SK-N-SH treated with all-trans-retinoic acid at 6 μM for 48 hours (cell line): ENCODE data around the gene SEMA4A.
A peak's percentile ranks its signal among the peaks of the same experiment; 100 is the strongest.
"Not testable (repeated sequence)": the region's sequence is repeated elsewhere in the genome, so short reads cannot be mapped to it uniquely, and the experiment has no call there.

ENCODE experiments used
- ATAC-seq: fragments of 200-7000 bp; cut with Tn5 transposase; 3 replicates; pipeline ENCODE4 v1.9.1; 2020; ENCODE audit warnings: mild to moderate bottlenecking, moderate library complexity
- ARNTL ChIP-seq: fragments of 450-650 bp; formaldehyde crosslinking; IDR thresholded peaks from 2 replicates; pipeline ENCODE4 v1.5.0; 2020; ENCODE audit warnings: low read depth, mild to moderate bottlenecking, moderate library complexity, borderline replicate concordance
- BACH2 ChIP-seq: fragments of 250-450 bp; sonication (Bioruptor Pico); IDR thresholded peaks from 2 replicates; pipeline ENCODE4 v1.9.0; 2021; ENCODE audit warnings: mild to moderate bottlenecking, borderline replicate concordance
- CREB5 ChIP-seq: fragments of 250-450 bp; sonication (Bioruptor Pico); IDR thresholded peaks from 2 replicates; pipeline ENCODE4 v1.5.1; 2020; ENCODE audit warnings: low read depth, mild to moderate bottlenecking, moderate library complexity
- CSDC2 ChIP-seq: fragments of 250-450 bp; sonication (Bioruptor Pico); IDR thresholded peaks from 2 replicates; pipeline ENCODE4 v1.5.0; 2020; ENCODE audit warnings: mild to moderate bottlenecking, moderate library complexity
- ESRRG ChIP-seq: fragments of 250-450 bp; sonication (Bioruptor Pico); IDR thresholded peaks from 2 replicates; pipeline ENCODE4 v1.6.1; 2021; ENCODE audit warnings: mild to moderate bottlenecking
- GLIS3 ChIP-seq: fragments of 250-450 bp; sonication (Bioruptor Pico); IDR thresholded peaks from 2 replicates; pipeline ENCODE4 v1.5.0; 2020; ENCODE audit warnings: mild to moderate bottlenecking, moderate library complexity
- ISL1 ChIP-seq: fragments of 250-450 bp; sonication (Bioruptor Pico); IDR thresholded peaks from 2 replicates; pipeline ENCODE4 v2.1.2; 2022; ENCODE audit warnings: mild to moderate bottlenecking, moderate library complexity
- OSR1 ChIP-seq: fragments of 250-450 bp; sonication (Bioruptor Pico); IDR thresholded peaks from 2 replicates; pipeline ENCODE4 v1.8.0; 2022; ENCODE audit warnings: moderate library complexity, mild to moderate bottlenecking, inconsistent platforms
- PATZ1 ChIP-seq: fragments of 250-450 bp; sonication (Bioruptor Pico); IDR thresholded peaks from 2 replicates; pipeline ENCODE4 v1.8.0; 2020; ENCODE audit warnings: mild to moderate bottlenecking, moderate library complexity, borderline replicate concordance
- PPARA ChIP-seq: fragments of 250-450 bp; sonication (Bioruptor Pico); IDR thresholded peaks from 2 replicates; pipeline ENCODE4 v1.5.0; 2020; ENCODE audit warnings: mild to moderate bottlenecking, borderline replicate concordance
- RARB ChIP-seq: fragments of 250-450 bp; sonication (Bioruptor Pico); IDR thresholded peaks from 2 replicates; pipeline ENCODE4 v1.8.0; 2021; ENCODE audit warnings: mild to moderate bottlenecking, moderate library complexity
- TCF4 ChIP-seq: fragments of 250-450 bp; sonication (Bioruptor Pico); IDR thresholded peaks from 2 replicates; pipeline ENCODE4 v1.8.0; 2021; ENCODE audit warnings: mild to moderate bottlenecking, moderate library complexity, borderline replicate concordance
- TOX ChIP-seq: fragments of 250-450 bp; sonication (Bioruptor Pico); IDR thresholded peaks from 2 replicates; pipeline ENCODE4 v1.8.0; 2021; ENCODE audit warnings: mild to moderate bottlenecking, moderate library complexity, borderline replicate concordance
- ZC3H10 ChIP-seq: fragments of 250-450 bp; sonication (Bioruptor Pico); IDR thresholded peaks from 2 replicates; pipeline ENCODE4 v1.5.1; 2021; ENCODE audit warnings: mild to moderate bottlenecking, moderate library complexity
- ZFP3 ChIP-seq: fragments of 250-450 bp; sonication (Bioruptor Pico); IDR thresholded peaks from 2 replicates; pipeline ENCODE4 v1.5.0; 2020; ENCODE audit warnings: mild to moderate bottlenecking, moderate library complexity
- ZFP30 ChIP-seq: fragments of 450-650 bp; formaldehyde crosslinking; IDR thresholded peaks from 2 replicates; pipeline ENCODE4 v1.5.0; 2022; ENCODE audit warnings: mild to moderate bottlenecking, moderate library complexity
- ZNF565 ChIP-seq: fragments of 450-650 bp; formaldehyde crosslinking; conservative IDR thresholded peaks from 2 replicates; pipeline ENCODE4 v1.5.0; 2020; ENCODE audit warnings: low read depth, mild to moderate bottlenecking, moderate library complexity
- ZNF70 ChIP-seq: fragments of 450-650 bp; formaldehyde crosslinking; IDR thresholded peaks from 2 replicates; pipeline ENCODE4 v1.5.0; 2020; ENCODE audit warnings: mild to moderate bottlenecking, moderate library complexity
- ZNF8 ChIP-seq: fragments of 450-650 bp; formaldehyde crosslinking; IDR thresholded peaks from 2 replicates; pipeline ENCODE4 v1.5.0; 2020; ENCODE audit warnings: mild to moderate bottlenecking, moderate library complexity
- TF ChIP-seq, protein P1 (sequence below): fragments of 250-450 bp; sonication (Bioruptor Pico); IDR thresholded peaks from 2 replicates; pipeline ENCODE4 v1.8.0; 2021; ENCODE audit warnings: low read depth, mild to moderate bottlenecking, moderate library complexity, borderline replicate concordance
- TF ChIP-seq, protein P2 (sequence below): fragments of 250-450 bp; sonication (Bioruptor Pico); IDR thresholded peaks from 2 replicates; pipeline ENCODE4 v1.5.1; 2021; ENCODE audit warnings: mild to moderate bottlenecking, moderate library complexity
- TF ChIP-seq, protein P3 (sequence below): fragments of 250-450 bp; sonication (Bioruptor Pico); IDR thresholded peaks from 2 replicates; pipeline ENCODE4 v1.5.0; 2020; ENCODE audit warnings: mild to moderate bottlenecking, moderate library complexity

The SEMA4A gene

GRCh38 chr1:156120318-156120717, 33.1 kb upstream of the SEMA4A start:
- ATAC-seq, result no peak
- TF ChIP-seq PATZ1 (CRISPR knock-in tag), result no peak
- TF ChIP-seq ZNF70 (CRISPR knock-in tag), result no peak
- TF ChIP-seq RARB (CRISPR knock-in tag), result no peak
- TF ChIP-seq CREB5, result no peak
- no peak for TF ChIP-seq ZFP3 (CRISPR knock-in tag)
- TF ChIP-seq ZFP30 (CRISPR knock-in tag), result no peak
- TF ChIP-seq ZNF8 (CRISPR knock-in tag), result no peak
- TF ChIP-seq ARNTL (CRISPR knock-in tag), result no peak
- TF ChIP-seq TCF4 (CRISPR knock-in tag), result no peak
- TF ChIP-seq PPARA (CRISPR knock-in tag), result no peak
- no peak for TF ChIP-seq OSR1 (CRISPR knock-in tag)
- TF ChIP-seq, protein P1, sequence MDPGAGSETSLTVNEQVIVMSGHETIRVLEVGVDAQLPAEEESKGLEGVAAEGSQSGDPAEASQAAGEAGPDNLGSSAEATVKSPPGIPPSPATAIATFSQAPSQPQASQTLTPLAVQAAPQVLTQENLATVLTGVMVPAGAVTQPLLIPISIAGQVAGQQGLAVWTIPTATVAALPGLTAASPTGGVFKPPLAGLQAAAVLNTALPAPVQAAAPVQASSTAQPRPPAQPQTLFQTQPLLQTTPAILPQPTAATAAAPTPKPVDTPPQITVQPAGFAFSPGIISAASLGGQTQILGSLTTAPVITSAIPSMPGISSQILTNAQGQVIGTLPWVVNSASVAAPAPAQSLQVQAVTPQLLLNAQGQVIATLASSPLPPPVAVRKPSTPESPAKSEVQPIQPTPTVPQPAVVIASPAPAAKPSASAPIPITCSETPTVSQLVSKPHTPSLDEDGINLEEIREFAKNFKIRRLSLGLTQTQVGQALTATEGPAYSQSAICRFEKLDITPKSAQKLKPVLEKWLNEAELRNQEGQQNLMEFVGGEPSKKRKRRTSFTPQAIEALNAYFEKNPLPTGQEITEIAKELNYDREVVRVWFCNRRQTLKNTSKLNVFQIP, result no peak
- TF ChIP-seq, protein P2, sequence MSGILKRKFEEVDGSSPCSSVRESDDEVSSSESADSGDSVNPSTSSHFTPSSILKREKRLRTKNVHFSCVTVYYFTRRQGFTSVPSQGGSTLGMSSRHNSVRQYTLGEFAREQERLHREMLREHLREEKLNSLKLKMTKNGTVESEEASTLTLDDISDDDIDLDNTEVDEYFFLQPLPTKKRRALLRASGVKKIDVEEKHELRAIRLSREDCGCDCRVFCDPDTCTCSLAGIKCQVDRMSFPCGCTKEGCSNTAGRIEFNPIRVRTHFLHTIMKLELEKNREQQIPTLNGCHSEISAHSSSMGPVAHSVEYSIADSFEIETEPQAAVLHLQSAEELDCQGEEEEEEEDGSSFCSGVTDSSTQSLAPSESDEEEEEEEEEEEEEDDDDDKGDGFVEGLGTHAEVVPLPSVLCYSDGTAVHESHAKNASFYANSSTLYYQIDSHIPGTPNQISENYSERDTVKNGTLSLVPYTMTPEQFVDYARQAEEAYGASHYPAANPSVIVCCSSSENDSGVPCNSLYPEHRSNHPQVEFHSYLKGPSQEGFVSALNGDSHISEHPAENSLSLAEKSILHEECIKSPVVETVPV, result no peak
- no peak for TF ChIP-seq CSDC2
- TF ChIP-seq GLIS3, result no peak
- TF ChIP-seq ESRRG (CRISPR knock-in tag), result no peak
- TF ChIP-seq ZNF565 (CRISPR knock-in tag), result no peak
- no peak for TF ChIP-seq ISL1 (CRISPR knock-in tag)
- TF ChIP-seq, protein P3, sequence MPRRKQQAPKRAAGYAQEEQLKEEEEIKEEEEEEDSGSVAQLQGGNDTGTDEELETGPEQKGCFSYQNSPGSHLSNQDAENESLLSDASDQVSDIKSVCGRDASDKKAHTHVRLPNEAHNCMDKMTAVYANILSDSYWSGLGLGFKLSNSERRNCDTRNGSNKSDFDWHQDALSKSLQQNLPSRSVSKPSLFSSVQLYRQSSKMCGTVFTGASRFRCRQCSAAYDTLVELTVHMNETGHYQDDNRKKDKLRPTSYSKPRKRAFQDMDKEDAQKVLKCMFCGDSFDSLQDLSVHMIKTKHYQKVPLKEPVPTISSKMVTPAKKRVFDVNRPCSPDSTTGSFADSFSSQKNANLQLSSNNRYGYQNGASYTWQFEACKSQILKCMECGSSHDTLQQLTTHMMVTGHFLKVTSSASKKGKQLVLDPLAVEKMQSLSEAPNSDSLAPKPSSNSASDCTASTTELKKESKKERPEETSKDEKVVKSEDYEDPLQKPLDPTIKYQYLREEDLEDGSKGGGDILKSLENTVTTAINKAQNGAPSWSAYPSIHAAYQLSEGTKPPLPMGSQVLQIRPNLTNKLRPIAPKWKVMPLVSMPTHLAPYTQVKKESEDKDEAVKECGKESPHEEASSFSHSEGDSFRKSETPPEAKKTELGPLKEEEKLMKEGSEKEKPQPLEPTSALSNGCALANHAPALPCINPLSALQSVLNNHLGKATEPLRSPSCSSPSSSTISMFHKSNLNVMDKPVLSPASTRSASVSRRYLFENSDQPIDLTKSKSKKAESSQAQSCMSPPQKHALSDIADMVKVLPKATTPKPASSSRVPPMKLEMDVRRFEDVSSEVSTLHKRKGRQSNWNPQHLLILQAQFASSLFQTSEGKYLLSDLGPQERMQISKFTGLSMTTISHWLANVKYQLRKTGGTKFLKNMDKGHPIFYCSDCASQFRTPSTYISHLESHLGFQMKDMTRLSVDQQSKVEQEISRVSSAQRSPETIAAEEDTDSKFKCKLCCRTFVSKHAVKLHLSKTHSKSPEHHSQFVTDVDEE, result no peak

- not testable (repeated sequence) for ATAC-seq
These were observed 32.4 kb upstream of the SEMA4A start for GRCh38 chr1:156121005-156121404.

DNA sequence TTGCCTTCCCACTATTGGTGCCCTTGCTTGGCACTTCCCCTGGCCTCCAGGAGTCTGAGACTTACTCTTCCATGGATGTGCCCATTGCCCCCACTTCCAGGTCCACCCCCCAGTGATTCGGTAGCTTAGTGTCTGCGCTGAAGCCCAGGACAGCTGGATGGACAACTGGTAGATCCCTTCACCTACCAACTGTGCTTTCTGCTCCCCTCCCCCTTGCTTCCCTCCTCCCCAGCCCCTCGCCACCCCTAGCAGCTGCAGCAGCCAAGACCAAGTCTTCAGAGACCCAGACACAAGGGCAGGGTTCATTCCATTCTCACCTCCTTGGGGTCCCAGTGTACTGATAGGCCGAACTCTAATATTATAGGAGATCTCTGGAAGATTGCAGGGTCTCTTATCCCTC, 31.9 kb upstream of the SEMA4A start:
- TF ChIP-seq BACH2 (no peak), TOX (CRISPR knock-in tag) (no peak), RARB (CRISPR knock-in tag) (no peak), CSDC2 (no peak), ZNF8 (CRISPR knock-in tag) (no peak)
- no peak for ATAC-seq

- TF ChIP-seq ZC3H10 (CRISPR knock-in tag) (peak; percentile 13; the same call in 1 of the 2 replicates), RARB (CRISPR knock-in tag) (no peak)
- no peak for ATAC-seq
These were observed 31.3 kb upstream of the SEMA4A start for GRCh38 chr1:156122086-156122485.
